ENCODE measurements around the gene SHROOM1. TPM values are rescaled to one million over a fixed set of nuclear protein-coding genes. Genes with fewer than 3 reads are reported as not detected.

SHROOM1 gene
- total and polyA plus RNA-seq, 2 of the 8 experiments (the other 6 are each of a cell fraction or from before 2014, with no cell fraction given) = 3.9 to 5.2 TPM

DNA sequence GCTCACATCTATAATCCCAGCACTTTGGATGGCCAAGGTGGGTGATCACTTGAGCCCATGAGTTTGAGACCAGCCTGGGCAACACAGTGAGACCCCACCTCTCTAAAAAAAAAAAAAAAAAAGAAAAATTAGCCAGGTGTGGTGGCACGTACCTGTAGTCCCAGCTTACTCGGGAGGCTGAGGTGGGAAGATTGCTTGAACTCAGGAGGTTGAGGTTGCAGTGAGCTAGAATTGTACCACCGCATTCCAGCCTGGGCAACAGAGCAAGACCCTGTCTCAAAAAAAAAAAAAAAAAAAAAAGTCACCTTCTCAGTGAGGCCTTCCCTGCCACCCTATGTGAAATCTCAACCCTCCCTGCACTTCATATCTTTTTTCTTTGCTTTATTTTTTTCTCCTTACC lies 39.4 kb downstream of the SHROOM1 start:
- CTCF ChIA-PET (ENCODE audit: partially characterized antibody) = interaction anchor here (0.5 to 2.0 kb wide), 7 partner anchors 13 to 728 kb away, joined by 3 to 6 read pairs (median 4); no protein-coding TSS in a partner anchor
- TF ChIP-seq, protein P1, sequence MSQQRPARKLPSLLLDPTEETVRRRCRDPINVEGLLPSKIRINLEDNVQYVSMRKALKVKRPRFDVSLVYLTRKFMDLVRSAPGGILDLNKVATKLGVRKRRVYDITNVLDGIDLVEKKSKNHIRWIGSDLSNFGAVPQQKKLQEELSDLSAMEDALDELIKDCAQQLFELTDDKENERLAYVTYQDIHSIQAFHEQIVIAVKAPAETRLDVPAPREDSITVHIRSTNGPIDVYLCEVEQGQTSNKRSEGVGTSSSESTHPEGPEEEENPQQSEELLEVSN (IDR thresholded peaks at IDR 0.05) = no peak
- TF ChIP-seq RXRA (IDR thresholded peaks at IDR 0.05; ENCODE audit: insufficient read depth, low read depth, low read length) (no peak), HDAC2 (IDR thresholded peaks at IDR 0.05; ENCODE audit: borderline replicate concordance in 1 of 2, low read depth in 2 of 2, low read length in 2 of 2) (no peak), SP2 (IDR thresholded peaks at IDR 0.05; ENCODE audit: low read length) (no peak), TEAD4 (IDR thresholded peaks at IDR 0.05; ENCODE audit: low read depth, low read length) (no peak), TBP (IDR thresholded peaks at IDR 0.05; ENCODE audit: low read depth, low read length) (no peak), CHD1 (IDR thresholded peaks at IDR 0.05; ENCODE audit: low read depth, low read length) (no peak), RFX5 (IDR thresholded peaks at IDR 0.05; ENCODE audit: borderline replicate concordance, low read depth, low read length) (no peak)
- TF ChIP-seq, protein P2, sequence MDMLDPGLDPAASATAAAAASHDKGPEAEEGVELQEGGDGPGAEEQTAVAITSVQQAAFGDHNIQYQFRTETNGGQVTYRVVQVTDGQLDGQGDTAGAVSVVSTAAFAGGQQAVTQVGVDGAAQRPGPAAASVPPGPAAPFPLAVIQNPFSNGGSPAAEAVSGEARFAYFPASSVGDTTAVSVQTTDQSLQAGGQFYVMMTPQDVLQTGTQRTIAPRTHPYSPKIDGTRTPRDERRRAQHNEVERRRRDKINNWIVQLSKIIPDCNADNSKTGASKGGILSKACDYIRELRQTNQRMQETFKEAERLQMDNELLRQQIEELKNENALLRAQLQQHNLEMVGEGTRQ (IDR thresholded peaks at IDR 0.05; ENCODE audit: low read length) = no peak
- TF ChIP-seq, protein P3, sequence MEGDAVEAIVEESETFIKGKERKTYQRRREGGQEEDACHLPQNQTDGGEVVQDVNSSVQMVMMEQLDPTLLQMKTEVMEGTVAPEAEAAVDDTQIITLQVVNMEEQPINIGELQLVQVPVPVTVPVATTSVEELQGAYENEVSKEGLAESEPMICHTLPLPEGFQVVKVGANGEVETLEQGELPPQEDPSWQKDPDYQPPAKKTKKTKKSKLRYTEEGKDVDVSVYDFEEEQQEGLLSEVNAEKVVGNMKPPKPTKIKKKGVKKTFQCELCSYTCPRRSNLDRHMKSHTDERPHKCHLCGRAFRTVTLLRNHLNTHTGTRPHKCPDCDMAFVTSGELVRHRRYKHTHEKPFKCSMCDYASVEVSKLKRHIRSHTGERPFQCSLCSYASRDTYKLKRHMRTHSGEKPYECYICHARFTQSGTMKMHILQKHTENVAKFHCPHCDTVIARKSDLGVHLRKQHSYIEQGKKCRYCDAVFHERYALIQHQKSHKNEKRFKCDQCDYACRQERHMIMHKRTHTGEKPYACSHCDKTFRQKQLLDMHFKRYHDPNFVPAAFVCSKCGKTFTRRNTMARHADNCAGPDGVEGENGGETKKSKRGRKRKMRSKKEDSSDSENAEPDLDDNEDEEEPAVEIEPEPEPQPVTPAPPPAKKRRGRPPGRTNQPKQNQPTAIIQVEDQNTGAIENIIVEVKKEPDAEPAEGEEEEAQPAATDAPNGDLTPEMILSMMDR (IDR thresholded peaks at IDR 0.05; ENCODE audit: control extremely low read depth in 1 of 3, insufficient read depth in 1 of 3, low read depth in 1 of 3, low read length in 3 of 3) = no peak

More for the DNA sequence above, 39.4 kb downstream of the SHROOM1 start:
- no peak for FAIRE-seq
- Histone ChIP-seq H3K4me3 (ENCODE audit: extremely low read depth in 1 of 4, insufficient read depth in 2 of 4, low read depth in 3 of 4, low read length in 4 of 4) (no peak overlapping the region), H2BK12ac (ENCODE audit: low read depth, low read length) (no peak overlapping the region), H3K4me2 (ENCODE audit: insufficient read depth in 1 of 2, low read depth in 2 of 2, low read length in 2 of 2) (no peak overlapping the region), H2BK15ac (ENCODE audit: low read length) (no peak overlapping the region), H2BK5ac (ENCODE audit: low read depth, low read length) (no peak overlapping the region), H4K5ac (ENCODE audit: insufficient read length, low read depth, low read length) (no peak overlapping the region), H3K23ac (ENCODE audit: insufficient read length) (no peak overlapping the region), H3K4ac (replicated peaks; ENCODE audit: insufficient read length, low read depth, low read length) (no peak overlapping the region), H4K20me1 (replicated peaks in 1 of 2; ENCODE audit: control insufficient read depth in 1 of 2, insufficient read depth in 2 of 2, low read length in 2 of 2) (no peaks in the 10 kb centered on the region), H2BK20ac (ENCODE audit: low read length) (no peak overlapping the region), H2AK5ac (ENCODE audit: low read depth, low read length) (no peak overlapping the region), H3K79me1 (ENCODE audit: low read depth, low read length) (no peaks in the 10 kb centered on the region), H4K8ac (ENCODE audit: extremely low read depth, insufficient read depth, low read length) (no peak overlapping the region), H3K27me3 (replicated peaks in 1 of 4; ENCODE audit: control insufficient read depth in 3 of 4, extremely low read depth in 1 of 4, insufficient read depth in 3 of 4, low read length in 3 of 4) (no peaks in the 10 kb centered on the region), H2AFZ (ENCODE audit: low read length) (no peak overlapping the region), H3K9ac (replicated peaks in 1 of 4; ENCODE audit: extremely low read depth in 1 of 4, low read depth in 3 of 4, low read length in 3 of 4) (no peak overlapping the region), H3K56ac (replicated peaks; ENCODE audit: insufficient read length, low read depth, low read length) (no peak overlapping the region), H3K18ac (ENCODE audit: extremely low read depth, low read length) (no peak overlapping the region), H4K91ac (replicated peaks; ENCODE audit: insufficient read length, low read length) (no peak overlapping the region), H2BK120ac (replicated peaks; ENCODE audit: low read depth, low read length) (no peak overlapping the region), H3K79me2 (ENCODE audit: control insufficient read depth in 1 of 2, insufficient read depth in 2 of 2, low read length in 2 of 2) (no peaks in the 10 kb centered on the region), H3K23me2 (ENCODE audit: low read depth, low read length) (no peaks in the 10 kb centered on the region), H3K9me3 (ENCODE audit: insufficient read depth in 2 of 2, low read depth in 1 of 2, low read length in 1 of 2) (no peaks in the 10 kb centered on the region), H3K14ac (ENCODE audit: insufficient read length) (no peak overlapping the region), H3K27ac (ENCODE audit: low read depth, low read length) (no peak overlapping the region), H3K4me1 (replicated peaks in 1 of 4; ENCODE audit: control insufficient read depth in 3 of 4, insufficient read depth in 4 of 4, low read length in 3 of 4) (no peaks in the 10 kb centered on the region; a peak in 1 of 7 replicates), H3K36me3 (ENCODE audit: control insufficient read depth in 2 of 4, insufficient read depth in 4 of 4, low read length in 3 of 4) (no peaks in the 10 kb centered on the region)
- POLR2A ChIA-PET (ENCODE audit: partially characterized antibody) = interaction anchor here (0.7 kb wide), 1 partner anchor 540 kb away, joined by 3 read pairs; no protein-coding TSS in a partner anchor
- no peak for DNase-seq (ENCODE audit: low read depth in 1 of 2, low spot score in 2 of 2)
- no CpG with 5 or more reads among the region's 3 CpGs for WGBS, 2 experiments (ENCODE audit: extremely low coverage in 1 of 2, insufficient coverage in 1 of 2, insufficient read length in 1 of 2, insufficient replicate concordance in 2 of 2, low coverage in 1 of 2, low lambda C conversion rate in 2 of 2, missing lambda C conversion rate in 1 of 2)

Measured in H1 (cell line).